ENCODE data around the gene NPHS1. TPM values are rescaled to one million over a fixed set of nuclear protein-coding genes. Genes with fewer than 3 reads are reported as not detected.
A peak's percentile ranks its signal among the peaks of the same experiment; 100 is the strongest.

NPHS1 gene
- total and polyA plus RNA-seq, 8 donors, result 0.10 to 17.9 (median 0.49) TPM; not detected in 2

DNA sequence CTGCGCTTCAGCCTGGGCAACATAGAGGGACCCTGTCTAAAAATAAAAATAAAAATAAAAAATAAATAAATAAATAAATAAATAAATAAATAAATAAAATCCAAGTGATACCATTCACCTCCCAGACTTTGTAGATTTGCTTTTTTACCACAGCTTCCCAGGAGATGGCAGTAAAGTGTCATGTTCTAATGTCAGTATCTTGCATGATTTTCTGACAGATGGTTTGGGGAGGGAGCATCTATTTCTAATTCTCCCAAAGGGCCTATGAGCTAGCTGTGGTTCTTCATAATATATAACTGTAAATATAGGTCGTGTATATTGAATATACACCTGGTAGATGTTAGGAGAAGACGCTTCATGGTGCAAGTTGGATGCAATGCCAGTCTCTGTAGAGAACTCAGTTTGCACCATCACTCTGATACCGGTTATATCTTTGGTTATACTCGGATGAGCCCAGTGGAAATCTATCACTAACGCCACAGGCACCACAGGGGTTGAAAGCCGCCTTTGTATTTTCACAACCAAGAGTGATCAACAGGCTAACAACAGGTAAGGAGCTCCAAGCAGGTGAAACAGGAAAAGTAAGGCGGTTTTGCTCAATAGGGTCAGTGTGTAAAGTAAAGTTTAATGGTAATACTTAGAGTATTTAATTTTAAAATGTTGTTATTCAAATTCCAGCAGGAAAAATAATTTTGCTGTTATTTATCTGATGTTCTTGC is 30.0 kb upstream of the NPHS1 start:
- Histone ChIP-seq H3K27ac (no peak overlapping the region), H3K9me3 (no peaks in the 10 kb centered on the region), H3K4me3 (no peak overlapping the region), H3K36me3 (peaks cover 0 to 9% (median 6%) of the 10 kb centered on the region in 4 donors), H3K27me3 (peaks cover 0 to 24% (median 0%) of the 10 kb centered on the region in 3 donors), H3K4me1 (peaks cover 0 to 10% (median 2%) of the 10 kb centered on the region in 4 donors)
- 21 to 29% (median 24%) methylated on average over 8 of the region's 8 CpGs for WGBS, 5 donors
- DNase-seq, result peak in 1 of 2 donors; percentile 90
- intact Hi-C loops (cut with DNase I; ENCODE audit: low total_unique reads), result loop anchor here (5.0 kb wide), 1 partner anchor 50 kb away; no protein-coding TSS in a partner anchor
- no peak for TF ChIP-seq POLR2AphosphoS5 (IDR thresholded peaks at IDR 0.05)
- TF ChIP-seq, protein P1, sequence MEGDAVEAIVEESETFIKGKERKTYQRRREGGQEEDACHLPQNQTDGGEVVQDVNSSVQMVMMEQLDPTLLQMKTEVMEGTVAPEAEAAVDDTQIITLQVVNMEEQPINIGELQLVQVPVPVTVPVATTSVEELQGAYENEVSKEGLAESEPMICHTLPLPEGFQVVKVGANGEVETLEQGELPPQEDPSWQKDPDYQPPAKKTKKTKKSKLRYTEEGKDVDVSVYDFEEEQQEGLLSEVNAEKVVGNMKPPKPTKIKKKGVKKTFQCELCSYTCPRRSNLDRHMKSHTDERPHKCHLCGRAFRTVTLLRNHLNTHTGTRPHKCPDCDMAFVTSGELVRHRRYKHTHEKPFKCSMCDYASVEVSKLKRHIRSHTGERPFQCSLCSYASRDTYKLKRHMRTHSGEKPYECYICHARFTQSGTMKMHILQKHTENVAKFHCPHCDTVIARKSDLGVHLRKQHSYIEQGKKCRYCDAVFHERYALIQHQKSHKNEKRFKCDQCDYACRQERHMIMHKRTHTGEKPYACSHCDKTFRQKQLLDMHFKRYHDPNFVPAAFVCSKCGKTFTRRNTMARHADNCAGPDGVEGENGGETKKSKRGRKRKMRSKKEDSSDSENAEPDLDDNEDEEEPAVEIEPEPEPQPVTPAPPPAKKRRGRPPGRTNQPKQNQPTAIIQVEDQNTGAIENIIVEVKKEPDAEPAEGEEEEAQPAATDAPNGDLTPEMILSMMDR (IDR thresholded peaks at IDR 0.05), result peak in 5 of 7 experiments; percentile 35 to 64 (median 49)

DNA sequence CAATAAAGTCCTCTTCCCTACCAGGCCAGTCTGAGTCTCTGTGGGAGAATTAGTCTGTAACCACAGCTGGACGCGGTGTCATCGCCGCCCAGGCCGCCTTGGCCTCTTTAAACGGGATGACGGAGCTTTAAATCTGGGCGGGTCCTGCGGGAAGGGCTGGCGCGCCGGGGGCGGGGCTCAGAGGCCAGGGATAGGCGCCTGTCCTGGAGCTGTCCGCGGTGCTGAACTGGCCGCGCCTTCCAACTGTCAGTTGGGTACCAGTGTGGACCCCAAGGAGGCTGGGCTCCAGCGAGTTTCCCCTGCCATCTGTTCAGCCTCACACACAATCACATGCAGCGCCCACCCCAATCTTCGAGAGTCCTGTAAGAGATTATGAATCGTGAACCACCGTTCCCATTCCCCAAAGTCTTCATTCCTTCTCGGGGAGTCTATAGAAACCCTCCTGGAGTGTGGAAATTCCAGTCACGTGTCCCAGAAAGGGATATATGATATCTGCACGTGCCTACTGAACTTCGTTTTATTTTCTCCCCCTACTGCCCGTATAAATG is 27.5 kb upstream of the NPHS1 start:
- TF ChIP-seq POLR2AphosphoS5 (IDR thresholded peaks at IDR 0.05), result peak in 1 of 3 donors; percentile 67
- TF ChIP-seq EP300 (IDR thresholded peaks at IDR 0.05), result no peak
- no peak for TF ChIP-seq POLR2A (IDR thresholded peaks at IDR 0.05)
- TF ChIP-seq, protein P1 (IDR thresholded peaks at IDR 0.05), result no peak
- Histone ChIP-seq H3K9me3 (no peaks in the 10 kb centered on the region), H3K27ac (no peak overlapping the region), H3K4me3 (no peak overlapping the region), H3K36me3 (peaks cover 0 to 13% (median 0%) of the 10 kb centered on the region in 4 donors), H3K4me1 (peaks cover 0 to 10% (median 2%) of the 10 kb centered on the region in 4 donors), H3K27me3 (peaks cover 0 to 24% (median 0%) of the 10 kb centered on the region in 3 donors)
- intact Hi-C loops (cut with DNase I; ENCODE audit: low total_unique reads), result loop anchor here (5.0 kb wide), 1 partner anchor 52 kb away; no protein-coding TSS in a partner anchor
- DNase-seq, result peak; percentile 89 to 95
- 2 to 5% (median 4%) methylated on average over 20 to 28 of the region's 28 CpGs for WGBS, 5 donors

DNA sequence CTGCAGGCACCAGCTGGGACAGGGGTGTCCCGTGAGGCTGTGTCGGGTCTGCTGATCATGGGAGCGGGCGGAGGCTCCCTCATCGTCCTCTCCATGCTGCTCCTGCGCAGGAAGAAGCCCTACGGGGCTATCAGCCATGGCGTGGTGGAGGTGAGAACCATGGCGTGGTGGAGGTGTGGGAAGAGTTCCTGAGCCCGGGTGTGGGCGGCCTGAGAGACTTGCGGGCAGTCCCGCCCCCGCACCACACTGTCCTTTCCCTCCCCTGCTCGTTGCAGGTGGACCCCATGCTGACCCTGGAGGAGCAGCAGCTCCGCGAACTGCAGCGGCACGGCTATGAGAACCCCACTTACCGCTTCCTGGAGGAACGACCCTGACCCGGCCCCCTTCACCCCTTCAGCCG is 26.8 kb upstream of the NPHS1 start:
- no peaks in the 10 kb centered on the region for H3K9me3 ChIP-seq
- no peak for TF ChIP-seq POLR2A (IDR thresholded peaks at IDR 0.05)
- no peak for TF ChIP-seq POLR2AphosphoS5 (IDR thresholded peaks at IDR 0.05)
- TF ChIP-seq, protein P1 (IDR thresholded peaks at IDR 0.05), result no peak
- TF ChIP-seq EP300 (IDR thresholded peaks at IDR 0.05), result no peak
- H3K27me3 ChIP-seq, result peaks cover 0 to 24% (median 0%) of the 10 kb centered on the region in 3 donors
- H3K4me1 ChIP-seq, result peaks cover 0 to 10% (median 2%) of the 10 kb centered on the region in 4 donors
- H3K4me3 ChIP-seq, result no peak overlapping the region
- intact Hi-C loops (cut with DNase I; ENCODE audit: low total_unique reads), result no loop called here
- no peak for DNase-seq
- H3K36me3 ChIP-seq, result peaks cover 0 to 20% (median 0%) of the 10 kb centered on the region in 4 donors
- 47 to 69% (median 61%) methylated on average over 15 to 23 of the region's 23 CpGs for WGBS, 5 donors
- H3K27ac ChIP-seq, result no peak overlapping the region

DNA sequence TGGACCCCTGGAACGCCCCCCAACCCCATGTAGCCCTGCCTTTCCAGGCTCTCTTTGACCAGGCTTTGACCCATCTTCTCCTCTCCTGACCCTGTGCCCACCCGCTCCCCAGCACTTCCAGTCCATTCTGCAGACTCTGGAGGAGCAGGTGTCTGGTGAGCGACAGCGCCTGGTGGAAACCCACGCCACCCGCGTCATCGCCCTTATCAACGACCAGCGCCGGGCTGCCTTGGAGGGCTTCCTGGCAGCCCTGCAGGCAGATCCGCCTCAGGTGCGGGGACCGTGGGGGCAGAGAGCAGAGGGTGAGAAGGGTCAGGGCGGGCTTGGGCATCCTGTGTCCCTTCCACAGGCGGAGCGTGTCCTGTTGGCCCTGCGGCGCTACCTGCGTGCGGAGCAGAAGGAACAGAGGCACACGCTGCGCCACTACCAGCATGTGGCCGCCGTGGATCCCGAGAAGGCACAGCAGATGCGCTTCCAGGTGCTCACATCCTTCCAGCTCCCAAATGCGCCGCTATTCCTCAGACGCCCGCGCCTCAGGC is 22.2 kb upstream of the NPHS1 start:
- Histone ChIP-seq H3K27ac (no peak overlapping the region), H3K4me1 (peaks cover 7 to 14% (median 10%) of the 10 kb centered on the region in 4 donors), H3K27me3 (peaks cover 0 to 47% (median 11%) of the 10 kb centered on the region in 3 donors), H3K9me3 (no peaks in the 10 kb centered on the region), H3K36me3 (peaks cover 0 to 20% (median 3%) of the 10 kb centered on the region in 4 donors), H3K4me3 (no peak overlapping the region)
- WGBS, 5 donors, result 90 to 96% (median 94%) methylated on average over 26 to 32 of the region's 32 CpGs
- DNase-seq, result no peak
- intact Hi-C loops (cut with DNase I; ENCODE audit: low total_unique reads), result no loop called here
- TF ChIP-seq EP300 (IDR thresholded peaks at IDR 0.05) (no peak), POLR2AphosphoS5 (IDR thresholded peaks at IDR 0.05) (no peak), POLR2A (IDR thresholded peaks at IDR 0.05) (no peak)
- TF ChIP-seq, protein P1 (IDR thresholded peaks at IDR 0.05), result no peak

Data from stomach (tissue), 9 donors.